Testis (tissue), 3 donors: ENCODE results near the gene FZD8. TPM values are rescaled to one million over a fixed set of nuclear protein-coding genes. Genes with fewer than 3 reads are reported as not detected.
A peak's percentile ranks its signal among the peaks of the same experiment; 100 is the strongest.

Experiments used
- DNase-seq: peaks from one replicate; pipeline ENCODE4 v3.0.0-alpha.2; 2019
- H3K27ac ChIP-seq, 2 donors: fragments of 200-600 bp; sonication (generic); one replicate each; pipeline ENCODE4 v1.5.1; 2019
- H3K27me3 ChIP-seq: fragments of 200-600 bp; sonication (generic); one replicate; pipeline ENCODE4 v1.5.1; 2019
- H3K36me3 ChIP-seq: fragments of 200-600 bp; sonication (generic); one replicate; pipeline ENCODE4 v1.5.1; 2017; ENCODE audit warnings: low read depth; ENCODE audit errors: missing control alignments
- H3K4me1 ChIP-seq: fragments of 200-600 bp; sonication (generic); one replicate; pipeline ENCODE4 v1.5.1; 2019
- H3K4me3 ChIP-seq, 2 donors: fragments of 200-600 bp; sonication (generic); one replicate each; pipeline ENCODE4 v1.5.1; 2017 to 2019
- H3K9me3 ChIP-seq: fragments of 200-600 bp; sonication (generic); one replicate; pipeline ENCODE4 v1.5.1; 2017
- CTCF ChIP-seq, 3 experiments: fragments of 450-650 bp in 2 of 3; fragments of 200-600 bp in 1 of 3; sonication (generic) in 1 of 3; IDR thresholded peaks; one replicate each; pipeline ENCODE4 v1.5.1; 2016 to 2019; ENCODE audit warnings: antibody characterized with exemption in 3 of 3, mild to moderate bottlenecking in 2 of 3, moderate library complexity in 1 of 3
- POLR2A ChIP-seq: fragments of 450-650 bp; IDR thresholded peaks from one replicate; pipeline ENCODE4 v1.6.1; 2017; ENCODE audit warnings: antibody characterized with exemption, mild to moderate bottlenecking, moderate library complexity
- WGBS, 2 donors: methylation state at CpG; one replicate each; pipeline ENCODE4 v1.1.5; 2018; 5-methylcytosine and 5-hydroxymethylcytosine counted together
- intact Hi-C: fragments of 100-400 bp; cut with DNase I; formaldehyde crosslinking; loops from one replicate; pipeline ENCODE4 v1.15.1; 2023; ENCODE audit warnings: low total_unique reads
- polyA plus RNA-seq: library from polyadenylated mRNA; stranded (reverse); fragments of 350-450 nt; fragmentation: Illumina TruSeq; extraction: RNeasy Lipid Tissue Mini Kit (QIAGEN cat#74804); gene quantifications from one replicate; pipeline ENCODE4 v1.2.3, GENCODE V29; 2014; ENCODE audit warnings: low read depth, low replicate concordance; ENCODE audit not compliant: insufficient read depth
- total RNA-seq, 2 donors: library from RNA; depleted of rRNA; stranded (reverse); fragments of >200 nt; gene quantifications; one replicate each; pipeline ENCODE4 v1.2.3, GENCODE V29; 2016

The FZD8 gene
- total and polyA plus RNA-seq, 3 donors from 2014 or later: 4.9 to 16.4 (median 13.0) TPM

- no peaks in the 10 kb centered on the region for H3K9me3 ChIP-seq
- DNase-seq: no peak
- TF ChIP-seq POLR2A (no peak), CTCF (IDR thresholded peaks at IDR 0.05) (no peak)
- H3K27ac ChIP-seq: no peak overlapping the region
- no peak overlapping the region for H3K4me3 ChIP-seq
- no peaks in the 10 kb centered on the region for H3K4me1 ChIP-seq
- intact Hi-C loops: no loop called here
- H3K36me3 ChIP-seq: no peaks in the 10 kb centered on the region
- no peaks in the 10 kb centered on the region for H3K27me3 ChIP-seq
- WGBS, 2 donors: 64 to 73% methylated on average over 6 of the region's 6 CpGs
Observed at GRCh38 chr10:35612385-35613106, 29.6 kb downstream of the FZD8 start.

- Histone ChIP-seq H3K4me1 (no peaks in the 10 kb centered on the region), H3K9me3 (no peaks in the 10 kb centered on the region), H3K4me3 (no peak overlapping the region), H3K27ac (no peak overlapping the region), H3K27me3 (no peaks in the 10 kb centered on the region), H3K36me3 (no peaks in the 10 kb centered on the region)
- intact Hi-C loops: no loop called here
- DNase-seq: no peak
- TF ChIP-seq CTCF (IDR thresholded peaks at IDR 0.05): no peak
- TF ChIP-seq POLR2A: no peak
- WGBS, 2 donors: 83 to 88% methylated on average over 6 of the region's 6 CpGs
Observed at GRCh38 chr10:35611750-35612149, 30.3 kb downstream of the FZD8 start.

- intact Hi-C loops: no loop called here
- Histone ChIP-seq H3K27ac (no peak overlapping the region), H3K4me3 (peak overlapping the region; percentile 54 to 58), H3K4me1 (no peaks in the 10 kb centered on the region), H3K27me3 (no peaks in the 10 kb centered on the region), H3K9me3 (no peaks in the 10 kb centered on the region), H3K36me3 (no peaks in the 10 kb centered on the region)
- DNase-seq: no peak
- TF ChIP-seq CTCF (IDR thresholded peaks at IDR 0.05): no peak
- WGBS, 2 donors: 50 to 66% methylated on average over 2 to 16 of the region's 16 CpGs
Observed at GRCh38 chr10:35608328-35608672, 33.8 kb downstream of the FZD8 start.

GRCh38 chr10:35607475-35608327 lies 34.4 kb downstream of the FZD8 start:
- intact Hi-C loops: no loop called here
- Histone ChIP-seq H3K4me1 (no peaks in the 10 kb centered on the region), H3K36me3 (no peaks in the 10 kb centered on the region), H3K4me3 (peak overlapping the region; percentile 54 to 58), H3K27ac (no peak overlapping the region), H3K9me3 (no peaks in the 10 kb centered on the region), H3K27me3 (no peaks in the 10 kb centered on the region)
- DNase-seq: peak; percentile 17
- TF ChIP-seq CTCF (IDR thresholded peaks at IDR 0.05): no peak
- no peak for TF ChIP-seq POLR2A
- 16 to 20% methylated on average over 52 to 78 of the region's 78 CpGs for WGBS, 2 donors
